Prostate gland (tissue), 1 donor: ENCODE results near the gene NAMPT.
"Not testable (repeated sequence)": the region's sequence is repeated elsewhere in the genome, so short reads cannot be mapped to it uniquely, and the experiment has no call there.

Experiments
- POLR2A ChIP-seq: fragments of 450-650 bp; IDR thresholded peaks from one replicate; pipeline ENCODE4 v1.6.1; 2016; ENCODE audit warnings: antibody characterized with exemption, mild to moderate bottlenecking
- POLR2AphosphoS5 ChIP-seq: sonication (generic); formaldehyde crosslinking; IDR thresholded peaks from one replicate; pipeline ENCODE4 v1.6.1; 2017; ENCODE audit warnings: antibody characterized with exemption

- TF ChIP-seq POLR2A, POLR2AphosphoS5: not testable (repeated sequence)
Measured at GRCh38 chr7:106208944-106209343, 75.8 kb downstream of the NAMPT start.
